HepG2 (cell line): Measurements from ENCODE around the gene SLAIN2. TPM values are rescaled to one million over a fixed set of nuclear protein-coding genes. Genes with fewer than 3 reads are reported as not detected.

Experiments
- ATAC-seq: fragments of 200-7000 bp; cut with Tn5 transposase; 3 replicates; pipeline ENCODE4 v1.9.1; 2020; ENCODE audit warnings: mild to moderate bottlenecking, moderate library complexity
- BruUV-seq: library from RNA; stranded (reverse); fragments of 400-500 nt; replicated peaks from 2 replicates; lab custom pipeline; 2021; lab: Mats Ljungman, UMichigan
- CTCF ChIA-PET: fragments of 300-600 bp; formaldehyde crosslinking; extraction: SDS; loops from one replicate; lab custom pipeline; 2021; ENCODE audit warnings: low total read pairs, inconsistent platforms, low intra/inter-chr PET ratio; lab: Yijun Ruan, JAX
- POLR2A ChIA-PET: fragments of 350-600 bp; sonication (Branson Sonifier 250); formaldehyde crosslinking; loops from one replicate; lab custom pipeline; 2020; ENCODE audit warnings: antibody characterized with exemption, inconsistent platforms; lab: Yijun Ruan, JAX
- DNase-seq: peaks from one replicate; pipeline ENCODE4 v3.0.0-alpha.2; 2015; ENCODE audit warnings: low spot score
- FAIRE-seq: peaks from 3 replicates; lab custom pipeline; 2011; peaks lifted over from hg19 to GRCh38; lab: Jason Lieb, UNC
- H2AFZ ChIP-seq: one replicate; pipeline ENCODE4 v1.6.1; 2011; ENCODE audit warnings: low read length, inconsistent platforms
- H3K27ac ChIP-seq: fragments of 300-600 bp; 3 replicates; pipeline ENCODE4 v1.8.0; 2011; ENCODE audit warnings: mixed run types, mild to moderate bottlenecking, mixed read lengths, low read length, inconsistent platforms; ENCODE audit not compliant: insufficient read depth; ENCODE audit errors: extremely low read length
- H3K27me3 ChIP-seq, 2 experiments: fragments of 200-600 bp in 1 of 2; 2 replicates in 1 of 2; 3 replicates in 1 of 2; pipeline versions ENCODE4 v1.6.0 to v1.8.0; 2011; ENCODE audit warnings: low read length in 2 of 2, mild to moderate bottlenecking in 2 of 2, moderate library complexity in 2 of 2, inconsistent platforms in 1 of 2; ENCODE audit not compliant: insufficient read depth in 2 of 2, control insufficient read depth in 1 of 2
- H3K36me3 ChIP-seq, 2 experiments: fragments of 200-600 bp in 1 of 2; replicated peaks in 1 of 2; 2 replicates in 1 of 2; 3 replicates in 1 of 2; pipeline versions ENCODE4 v1.5.1 to v1.8.0; 2011; ENCODE audit warnings: low read length in 2 of 2, inconsistent platforms in 1 of 2; ENCODE audit not compliant: insufficient read depth in 2 of 2, control insufficient read depth in 1 of 2
- H3K4me1 ChIP-seq: 2 replicates; pipeline ENCODE4 v1.5.1; 2012; ENCODE audit warnings: low read length, inconsistent platforms; ENCODE audit not compliant: insufficient read depth
- H3K4me2 ChIP-seq: 2 replicates; pipeline ENCODE4 v1.6.0; 2011; ENCODE audit warnings: low read depth, low read length, inconsistent platforms
- H3K4me3 ChIP-seq, 3 experiments: fragments of 200-600 bp in 1 of 3; sonication (generic), shearing (Covaris generic) in 1 of 3; replicated peaks in 1 of 3; 2 replicates each; pipeline ENCODE4 v1.5.1; 2011 to 2016; ENCODE audit warnings: low read length in 3 of 3, inconsistent platforms in 2 of 3, low read depth in 2 of 3, mild to moderate bottlenecking in 2 of 3, control low read depth in 1 of 3, mixed read lengths in 1 of 3; ENCODE audit not compliant: insufficient read depth in 1 of 3
- H3K79me2 ChIP-seq: one replicate; pipeline ENCODE4 v1.6.1; 2011; ENCODE audit warnings: low read length, inconsistent platforms; ENCODE audit not compliant: insufficient read depth
- H3K9ac ChIP-seq: 2 replicates; pipeline ENCODE4 v1.6.0; 2011; ENCODE audit warnings: mild to moderate bottlenecking, low read depth, low read length, inconsistent platforms; ENCODE audit not compliant: insufficient read depth
- H3K9me3 ChIP-seq: 2 replicates; pipeline ENCODE4 v1.5.1; 2012; ENCODE audit warnings: mild to moderate bottlenecking, low read length
- H4K20me1 ChIP-seq: 2 replicates; pipeline ENCODE4 v1.6.0; 2011; ENCODE audit warnings: inconsistent platforms, mild to moderate bottlenecking, low read length, moderate library complexity; ENCODE audit not compliant: insufficient read depth
- AGO2 ChIP-seq: fragments of 200-400 bp; formaldehyde crosslinking; optimal IDR thresholded peaks from 2 replicates; pipeline ENCODE3; 2017; ENCODE audit warnings: mild to moderate bottlenecking, low read depth, low read length, moderate library complexity
- GLMP ChIP-seq: sonication (generic); formaldehyde crosslinking; IDR thresholded peaks from 2 replicates; pipeline ENCODE4 v1.9.0; 2021; ENCODE audit warnings: missing genetic modification reagents, mild to moderate bottlenecking, borderline replicate concordance
- JUNB ChIP-seq: sonication (generic); formaldehyde crosslinking; IDR thresholded peaks from 2 replicates; pipeline ENCODE4 v1.8.0; 2022; ENCODE audit warnings: missing genetic modification reagents, mild to moderate bottlenecking, borderline replicate concordance
- KDM3A ChIP-seq: IDR thresholded peaks from 2 replicates; pipeline ENCODE4 v1.6.1; 2018; ENCODE audit warnings: low read depth, missing compliant biosample characterization
- REL ChIP-seq: sonication (generic); formaldehyde crosslinking; conservative IDR thresholded peaks from 2 replicates; pipeline ENCODE4 v1.8.0; 2022; ENCODE audit warnings: mild to moderate bottlenecking, missing genetic modification reagents, moderate library complexity
- SMC3 ChIP-seq: IDR thresholded peaks from 2 replicates; pipeline ENCODE4 v1.6.1; 2011; ENCODE audit warnings: low read length, improper control_type of control experiment
- SNAI1 ChIP-seq: sonication (generic); formaldehyde crosslinking; IDR thresholded peaks from 2 replicates; pipeline ENCODE4 v1.5.0; 2020; ENCODE audit warnings: mild to moderate bottlenecking, missing genetic modification reagents, borderline replicate concordance
- TBX2 ChIP-seq: sonication (generic); formaldehyde crosslinking; IDR thresholded peaks from 2 replicates; pipeline ENCODE4 v1.5.0; 2020; ENCODE audit warnings: missing genetic modification reagents, mild to moderate bottlenecking, borderline replicate concordance
- TEAD2 ChIP-seq: sonication (generic); formaldehyde crosslinking; IDR thresholded peaks from 2 replicates; pipeline ENCODE4 v1.9.0; 2021; ENCODE audit warnings: missing genetic modification reagents
- ZNF101 ChIP-seq: sonication (generic); formaldehyde crosslinking; IDR thresholded peaks from 2 replicates; pipeline ENCODE4 v1.4.0; 2020; ENCODE audit warnings: mild to moderate bottlenecking, low read depth, missing genetic modification reagents, borderline replicate concordance
- ZNF232 ChIP-seq: sonication (generic); formaldehyde crosslinking; IDR thresholded peaks from 2 replicates; pipeline ENCODE4 v1.4.0; 2020; ENCODE audit warnings: missing genetic modification reagents, borderline replicate concordance
- ZNF282 ChIP-seq: fragments of 450-650 bp; IDR thresholded peaks from 2 replicates; pipeline ENCODE4 v1.6.1; 2018; ENCODE audit not compliant: partially characterized antibody
- ZNF34 ChIP-seq: sonication (generic); formaldehyde crosslinking; IDR thresholded peaks from 2 replicates; pipeline ENCODE4 v1.4.0; 2020; ENCODE audit warnings: mild to moderate bottlenecking, missing genetic modification reagents, borderline replicate concordance
- WGBS: methylation state at CpG from one replicate; pipeline ENCODE4 v1.1.6; 2017; ENCODE audit warnings: low lambda C conversion rate; 5-methylcytosine and 5-hydroxymethylcytosine counted together
- in situ Hi-C: cut with HindIII; loops from 2 replicates; pipeline ENCODE4 v1.10.0; 2017; ENCODE audit warnings: low pct_unique_long_range_greater_than_20kb; ENCODE audit not compliant: extremely low pct_ligation_motif_present
- intact Hi-C: fragments of 100-400 bp; cut with micrococcal nuclease; formaldehyde crosslinking; loops from one replicate; pipeline ENCODE4 v1.10.0; 2022; ENCODE audit not compliant: unreplicated experiment
- polyA plus RNA-seq, 8 experiments: library from polyadenylated mRNA; depleted of rRNA in 3 of 8; stranded (reverse) in 7 of 8; unstranded in 1 of 8; fragments of >200 nt; fragmentation: Illumina TruSeq in 4 of 8; extraction: Trizol in 4 of 8; gene quantifications; 2 replicates each; pipeline versions ENCODE4 v1.2.1 to v1.2.3, GENCODE V29; 2011 to 2016; ENCODE audit warnings: low read depth in 4 of 8, missing spikeins in 1 of 8, mixed read lengths in 1 of 8; ENCODE audit not compliant: insufficient read depth in 1 of 8
- total RNA-seq, 5 experiments: library from RNA; depleted of rRNA; stranded (reverse); fragments of >200 nt; fragmentation: Illumina TruSeq; extraction: Trizol; gene quantifications; 2 replicates each; pipeline ENCODE4 v1.2.3, GENCODE V29; 2016; ENCODE audit warnings: low read depth in 1 of 5

Gene SLAIN2
- total and polyA plus RNA-seq, 2 of the 13 experiments (the other 11 are each of a cell fraction or from before 2014, with no cell fraction given), result 20.7 to 22.5 TPM

GRCh38 chr4:48295116-48295515, 46.2 kb upstream of the SLAIN2 start:
- no peak overlapping the region for H2AFZ ChIP-seq
- H4K20me1 ChIP-seq, result no peaks in the 10 kb centered on the region
- intact Hi-C loops, result no loop called here
- ChIA-PET CTCF (no interaction called here), POLR2A (no interaction called here)
- in situ Hi-C loops, result no loop called here
- FAIRE-seq, result no peak
- no peak for TF ChIP-seq SNAI1 (CRISPR knock-in tag)
- TF ChIP-seq REL (CRISPR knock-in tag), result no peak
- DNase-seq, result no peak
- no peak overlapping the region for H3K4me3 ChIP-seq
- no peaks in the 10 kb centered on the region for H3K36me3 ChIP-seq
- H3K27me3 ChIP-seq, result no peaks in the 10 kb centered on the region
- H3K9ac ChIP-seq, result no peak overlapping the region
- H3K4me2 ChIP-seq, result no peak overlapping the region
- H3K9me3 ChIP-seq, result no peaks in the 10 kb centered on the region
- no TSS peak for BruUV-seq
- no peaks in the 10 kb centered on the region for H3K4me1 ChIP-seq
- ATAC-seq, result no peak
- no peak overlapping the region for H3K27ac ChIP-seq
- H3K79me2 ChIP-seq, result no peaks in the 10 kb centered on the region

GRCh38 chr4:48296365-48296764, 45.0 kb upstream of the SLAIN2 start:
- Histone ChIP-seq H2AFZ (no peak overlapping the region), H3K9ac (no peak overlapping the region), H3K4me3 (no peak overlapping the region), H3K27me3 (no peaks in the 10 kb centered on the region), H3K79me2 (no peaks in the 10 kb centered on the region), H3K4me1 (no peaks in the 10 kb centered on the region), H3K9me3 (no peaks in the 10 kb centered on the region), H3K27ac (no peak overlapping the region), H4K20me1 (no peaks in the 10 kb centered on the region), H3K36me3 (no peaks in the 10 kb centered on the region), H3K4me2 (no peak overlapping the region)
- ChIA-PET POLR2A (no interaction called here), CTCF (no interaction called here)
- BruUV-seq, result no TSS peak
- DNase-seq (no peak), ATAC-seq (no peak), FAIRE-seq (no peak)
- 26% methylated on average over 6 of the region's 6 CpGs for WGBS
- intact Hi-C loops (no loop called here), in situ Hi-C loops (no loop called here)
- no peak for TF ChIP-seq KDM3A (CRISPR knock-in tag)
- TF ChIP-seq ZNF232 (CRISPR knock-in tag), result no peak
- no peak for TF ChIP-seq ZNF34 (CRISPR knock-in tag)
- no peak for TF ChIP-seq JUNB (CRISPR knock-in tag)
- TF ChIP-seq ZNF282, result no peak
- TF ChIP-seq AGO2, result no peak
- TF ChIP-seq GLMP (CRISPR knock-in tag), result no peak
- TF ChIP-seq SMC3, result no peak
- no peak for TF ChIP-seq TEAD2 (CRISPR knock-in tag)
- TF ChIP-seq ZNF101 (CRISPR knock-in tag), result no peak
- TF ChIP-seq TBX2 (CRISPR knock-in tag), result no peak
